ENCODE results near the gene OR1J4. TPM values are rescaled to one million over a fixed set of nuclear protein-coding genes. Genes with fewer than 3 reads are reported as not detected.

Gene OR1J4
- total and polyA plus RNA-seq, 2 experiments from 2014 or later, result 0.22 to 0.80 TPM

- Histone ChIP-seq H3K4me2 (ENCODE audit: unreplicated experiment) (no peak within 1 kb of the TSS), H2AFZ (no peak within 1 kb of the TSS), H3K27ac (no peak within 1 kb of the TSS), H3F3A (ENCODE audit: insufficient read depth) (no peaks in the 10 kb centered on the region), H3K4me3 (no peak within 1 kb of the TSS), H3K9me2 (ENCODE audit: insufficient read depth) (no peaks in the 10 kb centered on the region), H3K79me2 (ENCODE audit: insufficient read depth) (no peaks in the 10 kb centered on the region), H3K4me1 (ENCODE audit: insufficient read depth) (no peaks in the 10 kb centered on the region), H3K36me3 (ENCODE audit: low read depth) (no peaks in the 10 kb centered on the region), H3K9ac (no peak within 1 kb of the TSS), H4K20me1 (ENCODE audit: insufficient read depth) (no peaks in the 10 kb centered on the region), H3K9me3 (ENCODE audit: low read depth) (no peaks in the 10 kb centered on the region), H3K27me3 (replicated peaks; ENCODE audit: insufficient read depth) (no peaks in the 10 kb centered on the region)
- WGBS, 2 experiments (ENCODE audit: low coverage in 1 of 2, low lambda C conversion rate in 2 of 2, missing lambda C conversion rate in 2 of 2), result 72 to 75% methylated on average over 2 of the region's 2 CpGs
- no peak for DNase-seq
- TF ChIP-seq EZH2 (IDR thresholded peaks at IDR 0.05; ENCODE audit: insufficient read depth, poor library complexity, severe bottlenecking) (no peak), EZH2phosphoT487 (IDR thresholded peaks at IDR 0.05; ENCODE audit: insufficient read depth, low read depth) (no peak)
- in situ Hi-C loops (cut with MboI), result no loop called here
Observed at GRCh38 chr9:122552812-122553211, 33.9 kb downstream of the OR1J4 start, which contains the start of gene OR1N2. OR1N2 (plus strand) TSS chr9:122553112; CDS start chr9:122553212, 100 bp downstream.

GRCh38 chr9:122561446-122561845 is 42.5 kb downstream of the OR1J4 start:
- Histone ChIP-seq H3K9me2 (ENCODE audit: insufficient read depth) (no peaks in the 10 kb centered on the region), H2AFZ (no peak overlapping the region), H3F3A (ENCODE audit: insufficient read depth) (no peaks in the 10 kb centered on the region), H3K36me3 (ENCODE audit: low read depth) (no peaks in the 10 kb centered on the region), H4K20me1 (ENCODE audit: insufficient read depth) (no peaks in the 10 kb centered on the region), H3K4me2 (ENCODE audit: unreplicated experiment) (no peak overlapping the region), H3K4me1 (ENCODE audit: insufficient read depth) (no peaks in the 10 kb centered on the region), H3K9me3 (ENCODE audit: low read depth) (no peaks in the 10 kb centered on the region), H3K4me3 (no peak overlapping the region), H3K9ac (no peak overlapping the region), H3K79me2 (ENCODE audit: insufficient read depth) (no peaks in the 10 kb centered on the region), H3K27ac (no peak overlapping the region), H3K27me3 (replicated peaks; ENCODE audit: insufficient read depth) (no peaks in the 10 kb centered on the region)
- no peak for DNase-seq
- in situ Hi-C loops (cut with MboI), result no loop called here
- 70 to 76% methylated on average over 4 of the region's 4 CpGs for WGBS, 2 experiments (ENCODE audit: low coverage in 1 of 2, low lambda C conversion rate in 2 of 2, missing lambda C conversion rate in 2 of 2)
- no peak for TF ChIP-seq EZH2 (IDR thresholded peaks at IDR 0.05; ENCODE audit: insufficient read depth, poor library complexity, severe bottlenecking)
- no peak for TF ChIP-seq EZH2phosphoT487 (IDR thresholded peaks at IDR 0.05; ENCODE audit: insufficient read depth, low read depth)

GRCh38 chr9:122562134-122562760 is 43.3 kb downstream of the OR1J4 start:
- Histone ChIP-seq H2AFZ (no peak overlapping the region), H3K9ac (no peak overlapping the region), H4K20me1 (ENCODE audit: insufficient read depth) (no peaks in the 10 kb centered on the region), H3K9me3 (ENCODE audit: low read depth) (no peaks in the 10 kb centered on the region), H3K36me3 (ENCODE audit: low read depth) (no peaks in the 10 kb centered on the region), H3K4me3 (no peak overlapping the region), H3K9me2 (ENCODE audit: insufficient read depth) (no peaks in the 10 kb centered on the region), H3K27ac (no peak overlapping the region), H3K27me3 (replicated peaks; ENCODE audit: insufficient read depth) (no peaks in the 10 kb centered on the region), H3K4me1 (ENCODE audit: insufficient read depth) (no peaks in the 10 kb centered on the region), H3F3A (ENCODE audit: insufficient read depth) (no peaks in the 10 kb centered on the region), H3K4me2 (ENCODE audit: unreplicated experiment) (no peak overlapping the region), H3K79me2 (ENCODE audit: insufficient read depth) (no peaks in the 10 kb centered on the region)
- in situ Hi-C loops (cut with MboI), result no loop called here
- WGBS, 2 experiments (ENCODE audit: low coverage in 1 of 2, low lambda C conversion rate in 2 of 2, missing lambda C conversion rate in 2 of 2), result 51 to 59% methylated on average over 9 of the region's 9 CpGs
- no peak for DNase-seq
- TF ChIP-seq EZH2phosphoT487 (IDR thresholded peaks at IDR 0.05; ENCODE audit: insufficient read depth, low read depth) (no peak), EZH2 (IDR thresholded peaks at IDR 0.05; ENCODE audit: insufficient read depth, poor library complexity, severe bottlenecking) (no peak)

GRCh38 chr9:122567901-122568300 is 49.0 kb downstream of the OR1J4 start:
- in situ Hi-C loops (cut with MboI), result no loop called here
- Histone ChIP-seq H3K36me3 (ENCODE audit: low read depth) (no peaks in the 10 kb centered on the region), H3K4me1 (ENCODE audit: insufficient read depth) (peaks cover 12% of the 10 kb centered on the region), H3K9ac (no peak overlapping the region), H2AFZ (no peak overlapping the region), H4K20me1 (ENCODE audit: insufficient read depth) (no peaks in the 10 kb centered on the region), H3K27me3 (replicated peaks; ENCODE audit: insufficient read depth) (no peaks in the 10 kb centered on the region), H3K9me3 (ENCODE audit: low read depth) (no peaks in the 10 kb centered on the region), H3K4me2 (ENCODE audit: unreplicated experiment) (no peak overlapping the region), H3K27ac (no peak overlapping the region), H3K9me2 (ENCODE audit: insufficient read depth) (no peaks in the 10 kb centered on the region; the same call in 1 of the 2 replicates), H3F3A (ENCODE audit: insufficient read depth) (peaks cover 12% of the 10 kb centered on the region), H3K79me2 (ENCODE audit: insufficient read depth) (no peaks in the 10 kb centered on the region), H3K4me3 (no peak overlapping the region)
- no peak for DNase-seq
- WGBS, 2 experiments (ENCODE audit: low coverage in 1 of 2, low lambda C conversion rate in 2 of 2, missing lambda C conversion rate in 2 of 2), result 94 to 98% methylated on average over 4 of the region's 4 CpGs
- TF ChIP-seq EZH2phosphoT487 (IDR thresholded peaks at IDR 0.05; ENCODE audit: insufficient read depth, low read depth), result no peak
- no peak for TF ChIP-seq EZH2 (IDR thresholded peaks at IDR 0.05; ENCODE audit: insufficient read depth, poor library complexity, severe bottlenecking)

Other genes with a start within 250 kb of the OR1J4 start
- gene PTGS1, start 148.1 kb upstream of the OR1J4 start, total RNA-seq (2014; rRNA removed; shearing (Covaris generic)), result 39.6 and 51.5 TPM in 2 replicates
- gene PTGS1, start 148.1 kb upstream of the OR1J4 start, polyA plus RNA-seq (2016; fragmentation: Nextera tagmentation; extraction: Ambion mirVana), result 43.8 and 44.9 TPM in 2 replicates
- not detected in 2 replicates for gene OR1J1, start 41.2 kb upstream of the OR1J4 start, total RNA-seq (2014; rRNA removed; shearing (Covaris generic))
- gene OR1J1, start 41.2 kb upstream of the OR1J4 start, polyA plus RNA-seq (2016; fragmentation: Nextera tagmentation; extraction: Ambion mirVana), result 0.19 TPM in 1 of 2 replicates, not detected in the other
- gene OR1J2, start 8.3 kb upstream of the OR1J4 start, total RNA-seq (2014; rRNA removed; shearing (Covaris generic)), result 0.22 TPM in 1 of 2 replicates, not detected in the other
- 0.20 and 0.28 TPM in 2 replicates for gene OR1J2, start 8.3 kb upstream of the OR1J4 start, polyA plus RNA-seq (2016; fragmentation: Nextera tagmentation; extraction: Ambion mirVana)
- gene OR1N1, start 8.2 kb downstream of the OR1J4 start, total RNA-seq (2014; rRNA removed; shearing (Covaris generic)), result not detected in 2 replicates
- not detected in 2 replicates for gene OR1N1, start 8.2 kb downstream of the OR1J4 start, polyA plus RNA-seq (2016; fragmentation: Nextera tagmentation; extraction: Ambion mirVana)
- not detected in 2 replicates for gene OR1N2, start 34.0 kb downstream of the OR1J4 start, total RNA-seq (2014; rRNA removed; shearing (Covaris generic))
- gene OR1N2, start 34.0 kb downstream of the OR1J4 start, polyA plus RNA-seq (2016; fragmentation: Nextera tagmentation; extraction: Ambion mirVana), result not detected in 2 replicates
- gene OR1L8, start 64.2 kb downstream of the OR1J4 start, total RNA-seq (2014; rRNA removed; shearing (Covaris generic)), result 0.22 TPM in 1 of 2 replicates, not detected in the other
- not detected in 2 replicates for gene OR1L8, start 64.2 kb downstream of the OR1J4 start, polyA plus RNA-seq (2016; fragmentation: Nextera tagmentation; extraction: Ambion mirVana)
- not detected in 2 replicates for gene OR1Q1, start 95.6 kb downstream of the OR1J4 start, total RNA-seq (2014; rRNA removed; shearing (Covaris generic))
- gene OR1Q1, start 95.6 kb downstream of the OR1J4 start, polyA plus RNA-seq (2016; fragmentation: Nextera tagmentation; extraction: Ambion mirVana), result 0.26 TPM in 1 of 2 replicates, not detected in the other
- not detected in 2 replicates for gene OR1B1, start 138.5 kb downstream of the OR1J4 start, total RNA-seq (2014; rRNA removed; shearing (Covaris generic))
- gene OR1B1, start 138.5 kb downstream of the OR1J4 start, polyA plus RNA-seq (2016; fragmentation: Nextera tagmentation; extraction: Ambion mirVana), result not detected in 2 replicates
- gene OR1L1, start 142.6 kb downstream of the OR1J4 start, total RNA-seq (2014; rRNA removed; shearing (Covaris generic)), result not detected in 2 replicates
- gene OR1L1, start 142.6 kb downstream of the OR1J4 start, polyA plus RNA-seq (2016; fragmentation: Nextera tagmentation; extraction: Ambion mirVana), result not detected in 2 replicates
- not detected in 2 replicates for gene OR1L3, start 156.0 kb downstream of the OR1J4 start, total RNA-seq (2014; rRNA removed; shearing (Covaris generic))
- not detected in 2 replicates for gene OR1L3, start 156.0 kb downstream of the OR1J4 start, polyA plus RNA-seq (2016; fragmentation: Nextera tagmentation; extraction: Ambion mirVana)
- gene OR1L4, start 204.8 kb downstream of the OR1J4 start, total RNA-seq (2014; rRNA removed; shearing (Covaris generic)), result not detected in 2 replicates
- not detected in 2 replicates for gene OR1L4, start 204.8 kb downstream of the OR1J4 start, polyA plus RNA-seq (2016; fragmentation: Nextera tagmentation; extraction: Ambion mirVana)
- gene OR1L6, start 223.2 kb downstream of the OR1J4 start, total RNA-seq (2014; rRNA removed; shearing (Covaris generic)), result not detected in 2 replicates
- not detected in 2 replicates for gene OR1L6, start 223.2 kb downstream of the OR1J4 start, polyA plus RNA-seq (2016; fragmentation: Nextera tagmentation; extraction: Ambion mirVana)